HTERT RPE-1 (cell line): Measurements from ENCODE around the gene PDE4DIP.
"Not testable (repeated sequence)": the region's sequence is repeated elsewhere in the genome, so short reads cannot be mapped to it uniquely, and the experiment has no call there.

Experiments used
- in situ Hi-C: fragments of 300-500 bp; cut with MboI; formaldehyde crosslinking; loops from 4 replicates; pipeline ENCODE4 v1.14.3; 2020; ENCODE audit warnings: low sequenced_read_pairs

PDE4DIP gene

GRCh38 chr1:148969126-148969525 lies 124.9 kb downstream of the PDE4DIP start:
- in situ Hi-C loops: not testable (repeated sequence)

GRCh38 chr1:148975453-148975852 lies 131.2 kb downstream of the PDE4DIP start:
- in situ Hi-C loops: not testable (repeated sequence)

- in situ Hi-C loops: not testable (repeated sequence)
These were observed 131.8 kb downstream of the PDE4DIP start for GRCh38 chr1:148975866-148976537.

GRCh38 chr1:148977785-148978184 lies 133.6 kb downstream of the PDE4DIP start:
- in situ Hi-C loops: not testable (repeated sequence)

GRCh38 chr1:148989378-148989777 lies 145.2 kb downstream of the PDE4DIP start:
- in situ Hi-C loops: not testable (repeated sequence)

GRCh38 chr1:148990233-148990788 lies 146.1 kb downstream of the PDE4DIP start:
- in situ Hi-C loops: not testable (repeated sequence)

GRCh38 chr1:148991818-148992217 lies 147.6 kb downstream of the PDE4DIP start:
- in situ Hi-C loops: not testable (repeated sequence)

GRCh38 chr1:148992364-148992763 lies 148.1 kb downstream of the PDE4DIP start:
- in situ Hi-C loops: not testable (repeated sequence)

GRCh38 chr1:148996449-148997224 lies 152.4 kb downstream of the PDE4DIP start:
- in situ Hi-C loops: not testable (repeated sequence)

- in situ Hi-C loops: not testable (repeated sequence)
These were observed 153.2 kb downstream of the PDE4DIP start for GRCh38 chr1:148997405-148997804.

GRCh38 chr1:149002664-149003063 lies 158.4 kb downstream of the PDE4DIP start:
- in situ Hi-C loops: not testable (repeated sequence)

- in situ Hi-C loops: not testable (repeated sequence)
These were observed 164.1 kb downstream of the PDE4DIP start for GRCh38 chr1:149008326-149008725.

- in situ Hi-C loops: not testable (repeated sequence)
These were observed 164.5 kb downstream of the PDE4DIP start for GRCh38 chr1:149008769-149009168.

- in situ Hi-C loops: not testable (repeated sequence)
These were observed 165.5 kb downstream of the PDE4DIP start for GRCh38 chr1:149009761-149010160.

GRCh38 chr1:149012599-149012998 lies 168.4 kb downstream of the PDE4DIP start:
- in situ Hi-C loops: not testable (repeated sequence)

GRCh38 chr1:149013513-149013912 lies 169.3 kb downstream of the PDE4DIP start:
- in situ Hi-C loops: not testable (repeated sequence)

GRCh38 chr1:149015522-149015921 lies 171.3 kb downstream of the PDE4DIP start:
- in situ Hi-C loops: not testable (repeated sequence)

GRCh38 chr1:149016626-149017025 lies 172.4 kb downstream of the PDE4DIP start:
- in situ Hi-C loops: not testable (repeated sequence)

- in situ Hi-C loops: not testable (repeated sequence)
These were observed 174.3 kb downstream of the PDE4DIP start for GRCh38 chr1:149018577-149018976.

- in situ Hi-C loops: not testable (repeated sequence)
These were observed 180.1 kb downstream of the PDE4DIP start for GRCh38 chr1:149024327-149024726.

GRCh38 chr1:149033916-149034315 lies 189.7 kb downstream of the PDE4DIP start:
- in situ Hi-C loops: not testable (repeated sequence)

GRCh38 chr1:149043056-149043455 lies 198.8 kb downstream of the PDE4DIP start:
- in situ Hi-C loops: not testable (repeated sequence)
